Upper lobe of left lung (tissue), 6 donors: ENCODE results near the gene HBG2. TPM values are rescaled to one million over a fixed set of nuclear protein-coding genes. Genes with fewer than 3 reads are reported as not detected.
A peak's percentile ranks its signal among the peaks of the same experiment; 100 is the strongest.
"Not testable (repeated sequence)": the region's sequence is repeated elsewhere in the genome, so short reads cannot be mapped to it uniquely, and the experiment has no call there.

Experiments
- ATAC-seq, 2 donors: fragments of 200-7000 bp; cut with Tn5 transposase; one replicate each; pipeline ENCODE4 v1.9.1; 2022; ENCODE audit warnings: mild to moderate bottlenecking in 2 of 2, moderate library complexity in 2 of 2; ENCODE audit not compliant: low FRiP score in 2 of 2
- DNase-seq, 2 donors: peaks; one replicate each; pipeline ENCODE4 v3.0.0-alpha.2; 2019 to 2020
- H3K27ac ChIP-seq, 4 donors: fragments of 200-600 bp; sonication (generic); one replicate each; pipeline ENCODE4 v1.5.1; 2016 to 2019
- H3K27me3 ChIP-seq, 4 donors: fragments of 200-600 bp; sonication (generic); one replicate each; pipeline ENCODE4 v1.5.1; 2017 to 2019
- H3K36me3 ChIP-seq, 4 donors: fragments of 200-600 bp; sonication (generic); one replicate each; pipeline ENCODE4 v1.5.1; 2016 to 2019
- H3K4me1 ChIP-seq, 4 donors: fragments of 200-600 bp; sonication (generic); one replicate each; pipeline ENCODE4 v1.5.1; 2018 to 2019
- H3K4me3 ChIP-seq, 4 donors: fragments of 200-600 bp; sonication (generic); one replicate each; pipeline ENCODE4 v1.5.1; 2017 to 2019; ENCODE audit warnings: mild to moderate bottlenecking in 2 of 4, moderate library complexity in 1 of 4
- H3K9me3 ChIP-seq, 4 donors: fragments of 200-600 bp; sonication (generic); one replicate each; pipeline ENCODE4 v1.5.1; 2018 to 2019
- CTCF ChIP-seq, 6 experiments: fragments of 450-650 bp in 4 of 6; fragments of 200-600 bp in 2 of 6; sonication (generic) in 2 of 6; IDR thresholded peaks; one replicate each; pipeline ENCODE4 v1.5.1; 2016 to 2019; ENCODE audit warnings: antibody characterized with exemption in 6 of 6
- EP300 ChIP-seq, 4 donors: sonication (generic); formaldehyde crosslinking; IDR thresholded peaks; one replicate each; pipeline ENCODE4 v1.5.1; 2017; ENCODE audit warnings: antibody characterized with exemption in 4 of 4, control low read depth in 2 of 4
- POLR2A ChIP-seq, 4 donors: fragments of 450-650 bp; IDR thresholded peaks; one replicate each; pipeline ENCODE4 v1.5.1; 2016 to 2017; ENCODE audit warnings: antibody characterized with exemption in 4 of 4, mild to moderate bottlenecking in 2 of 4
- POLR2AphosphoS5 ChIP-seq, 2 donors: sonication (generic); formaldehyde crosslinking; IDR thresholded peaks; one replicate each; pipeline ENCODE4 v1.5.1; 2017; ENCODE audit warnings: antibody characterized with exemption in 2 of 2
- WGBS, 2 donors: methylation state at CpG; one replicate each; pipeline ENCODE4 v1.1.5; 2017 to 2018; 5-methylcytosine and 5-hydroxymethylcytosine counted together
- total RNA-seq, 6 donors: library from RNA; depleted of rRNA in 4 of 6; stranded (reverse); fragments of >200 nt in 4 of 6; gene quantifications; one replicate each; pipeline versions ENCODE4 v1.1.0 to v1.2.1, GENCODE V29; 2016 to 2021
- donor health status: DM: no; HTN: no; CAD: no; lungs with moderate emphysema.
- donor health status: DM: no; HTN: yes; CAD: no; lungs with severe emphysema.

HBG2 gene
- total RNA-seq, 6 donors from 2014 or later = 10.0 to 15.8 TPM; not detected in 4

- no peak for ATAC-seq
- Histone ChIP-seq H3K4me3 (no peak overlapping the region), H3K36me3 (no peaks in the 10 kb centered on the region), H3K27me3 (no peaks in the 10 kb centered on the region), H3K4me1 (no peaks in the 10 kb centered on the region), H3K27ac (no peak overlapping the region), H3K9me3 (no peaks in the 10 kb centered on the region)
- TF ChIP-seq POLR2A (IDR thresholded peaks at IDR 0.05) (no peak), CTCF (IDR thresholded peaks at IDR 0.05) (no peak), POLR2AphosphoS5 (IDR thresholded peaks at IDR 0.05) (no peak), EP300 (IDR thresholded peaks at IDR 0.05) (no peak)
- WGBS, 2 donors = 46 to 70% methylated on average over 2 of the region's 2 CpGs
- no peak for DNase-seq
Observed at GRCh38 chr11:5265832-5266231, 11.3 kb upstream of the HBG2 start.

- no peaks in the 10 kb centered on the region for H3K4me1 ChIP-seq
- no peaks in the 10 kb centered on the region for H3K27me3 ChIP-seq
- DNase-seq (no peak), ATAC-seq (no peak)
- no peak for TF ChIP-seq POLR2AphosphoS5 (IDR thresholded peaks at IDR 0.05)
- no peak for TF ChIP-seq EP300 (IDR thresholded peaks at IDR 0.05)
- TF ChIP-seq POLR2A (IDR thresholded peaks at IDR 0.05) = no peak
- H3K27ac ChIP-seq = no peak overlapping the region
- no peak overlapping the region for H3K4me3 ChIP-seq
- H3K36me3 ChIP-seq = no peaks in the 10 kb centered on the region
- 81 to 82% methylated on average over 4 to 7 of the region's 7 CpGs for WGBS, 2 donors
- no peaks in the 10 kb centered on the region for H3K9me3 ChIP-seq
Observed at GRCh38 chr11:5258543-5259262, 4.1 kb upstream of the HBG2 start.

GRCh38 chr11:5257296-5257695 is 2.7 kb upstream of the HBG2 start:
- DNase-seq (no peak), ATAC-seq (no peak)
- Histone ChIP-seq H3K27ac (no peak overlapping the region), H3K4me1 (no peaks in the 10 kb centered on the region), H3K27me3 (no peaks in the 10 kb centered on the region), H3K36me3 (no peaks in the 10 kb centered on the region), H3K9me3 (no peaks in the 10 kb centered on the region), H3K4me3 (no peak overlapping the region)
- 26 to 40% methylated on average over 2 of the region's 2 CpGs for WGBS, 2 donors
- TF ChIP-seq POLR2A (IDR thresholded peaks at IDR 0.05) = no peak
- TF ChIP-seq EP300 (IDR thresholded peaks at IDR 0.05) = no peak
- TF ChIP-seq CTCF (IDR thresholded peaks at IDR 0.05) = no peak
- TF ChIP-seq POLR2AphosphoS5 (IDR thresholded peaks at IDR 0.05) = no peak

- not testable (repeated sequence) for H3K4me3 ChIP-seq, H3K36me3 ChIP-seq, H3K27ac ChIP-seq, H3K27me3 ChIP-seq, H3K4me1 ChIP-seq, DNase-seq, H3K9me3 ChIP-seq
- peak; percentile 46 to 56 for ATAC-seq
- WGBS, 2 donors = 80% methylated on average over 2 of the region's 2 CpGs
Observed at GRCh38 chr11:5254023-5254422, 558 bp downstream of the HBG2 start.

- 51 to 85% methylated on average over 5 of the region's 5 CpGs for WGBS, 2 donors
- H3K4me3 ChIP-seq, H3K4me1 ChIP-seq, H3K27me3 ChIP-seq, DNase-seq, ATAC-seq, H3K27ac ChIP-seq, H3K36me3 ChIP-seq, H3K9me3 ChIP-seq: not testable (repeated sequence)
Observed at GRCh38 chr11:5253440-5253839, 1.1 kb downstream of the HBG2 start.

- H3K27me3 ChIP-seq = no peaks in the 10 kb centered on the region
- no peak overlapping the region for H3K27ac ChIP-seq
- TF ChIP-seq POLR2AphosphoS5 (IDR thresholded peaks at IDR 0.05) (no peak), CTCF (IDR thresholded peaks at IDR 0.05) (no peak), EP300 (IDR thresholded peaks at IDR 0.05) (no peak), POLR2A (IDR thresholded peaks at IDR 0.05) (no peak)
- no peaks in the 10 kb centered on the region for H3K4me1 ChIP-seq
- no peaks in the 10 kb centered on the region for H3K9me3 ChIP-seq
- no peaks in the 10 kb centered on the region for H3K36me3 ChIP-seq
- no peak overlapping the region for H3K4me3 ChIP-seq
- WGBS, 2 donors = 70 to 76% methylated on average over 1 of the region's 1 CpG
- DNase-seq (no peak), ATAC-seq (no peak)
Observed at GRCh38 chr11:5252919-5253265, 1.7 kb downstream of the HBG2 start.
